H1 (cell line): ENCODE measurements around the gene SLC47A2. TPM values are rescaled to one million over a fixed set of nuclear protein-coding genes. Genes with fewer than 3 reads are reported as not detected.

Experiments used
- YY1 ChIP-seq: IDR thresholded peaks from 2 replicates; pipeline ENCODE4 v1.6.1; 2011; ENCODE audit warnings: low read depth, mild to moderate bottlenecking, low read length
- polyA plus RNA-seq, 7 experiments: library from polyadenylated mRNA; depleted of rRNA in 3 of 7; stranded (reverse) in 5 of 7; unstranded in 2 of 7; fragments of >200 nt in 5 of 7; fragments of 200-250 nt in 2 of 7; gene quantifications; 1 replicate in 5 of 7; 2 replicates in 1 of 7; 4 replicates in 1 of 7; pipeline versions ENCODE4 v1.2.1 to v1.2.3, GENCODE V29; 2011 to 2013; ENCODE audit warnings: missing spikeins in 2 of 7, mixed read lengths in 2 of 7
- total RNA-seq: library from RNA; stranded (reverse); fragmentation: NEBNext Ultra II Directional; extraction: Animal tissue kit (Norgen Biotek cat#: 25700); gene quantifications from 2 replicates; pipeline ENCODE4 v1.2.1, GENCODE V29; 2021
- TF ChIP-seq, protein P1 (sequence below): IDR thresholded peaks from 2 replicates; pipeline ENCODE4 v1.6.1; 2012; ENCODE audit warnings: inconsistent platforms

SLC47A2 gene
- total and polyA plus RNA-seq, 2 of the 8 experiments (the other 6 are each of a cell fraction or from before 2014, with no cell fraction given) = not detected

DNA sequence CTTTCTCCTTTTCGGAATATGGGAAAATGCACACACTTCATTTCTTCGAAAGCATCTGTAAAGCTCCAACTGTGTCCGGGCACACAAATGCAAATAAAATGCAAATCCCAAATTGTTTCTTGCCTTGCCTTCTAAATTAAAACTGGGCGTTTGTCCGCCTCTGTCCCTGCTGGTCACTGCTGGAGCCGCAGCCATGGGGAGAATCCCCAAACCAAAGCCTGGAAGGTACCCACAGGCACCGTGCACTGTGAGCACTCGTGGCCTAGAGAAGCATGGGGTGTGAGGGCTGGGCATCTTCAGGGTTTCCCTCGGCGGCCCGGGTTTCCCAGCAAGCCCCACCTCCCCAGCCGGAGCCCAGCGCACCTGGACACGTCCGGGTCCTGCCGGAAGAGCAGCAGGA is 2.9 kb downstream of the SLC47A2 start (continued):
- TF ChIP-seq, protein P1, sequence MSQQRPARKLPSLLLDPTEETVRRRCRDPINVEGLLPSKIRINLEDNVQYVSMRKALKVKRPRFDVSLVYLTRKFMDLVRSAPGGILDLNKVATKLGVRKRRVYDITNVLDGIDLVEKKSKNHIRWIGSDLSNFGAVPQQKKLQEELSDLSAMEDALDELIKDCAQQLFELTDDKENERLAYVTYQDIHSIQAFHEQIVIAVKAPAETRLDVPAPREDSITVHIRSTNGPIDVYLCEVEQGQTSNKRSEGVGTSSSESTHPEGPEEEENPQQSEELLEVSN = no peak
- no peak for TF ChIP-seq YY1
